ENCODE measurements around the gene RPTOR.
A peak's percentile ranks its signal among the peaks of the same experiment; 100 is the strongest.
"Not testable (repeated sequence)": the region's sequence is repeated elsewhere in the genome, so short reads cannot be mapped to it uniquely, and the experiment has no call there.

RPTOR gene

GRCh38 chr17:80499961-80500665, 44.5 kb upstream of the RPTOR start:
- H3K4me3 ChIP-seq (ENCODE audit: low read depth, low read length), result no peak overlapping the region
- TF ChIP-seq CTCF (IDR thresholded peaks at IDR 0.05; ENCODE audit: low read depth, low read length, missing control alignments), result no peak
- in situ Hi-C loops (cut with HindIII; ENCODE audit: low sequenced_read_pairs), result loop anchor here (10.0 kb wide), 1 partner anchor 45 kb away; the partner anchor contains the start of gene RPTOR
- DNase-seq (ENCODE audit: low read depth), result no peak

GRCh38 chr17:80501741-80502577, 42.7 kb upstream of the RPTOR start:
- DNase-seq (ENCODE audit: low read depth), result no peak
- no peak for TF ChIP-seq CTCF (IDR thresholded peaks at IDR 0.05; ENCODE audit: low read depth, low read length, missing control alignments)
- in situ Hi-C loops (cut with HindIII; ENCODE audit: low sequenced_read_pairs), result no loop called here
- no peak overlapping the region for H3K4me3 ChIP-seq (ENCODE audit: low read depth, low read length)

- TF ChIP-seq CTCF (IDR thresholded peaks at IDR 0.05; ENCODE audit: low read depth, low read length, missing control alignments), result no peak
- no peak overlapping the region for H3K4me3 ChIP-seq (ENCODE audit: low read depth, low read length)
- DNase-seq (ENCODE audit: low read depth), result no peak
- in situ Hi-C loops (cut with HindIII; ENCODE audit: low sequenced_read_pairs), result no loop called here
Measured at GRCh38 chr17:80502578-80502877, 42.1 kb upstream of the RPTOR start.

GRCh38 chr17:80503031-80503430, 41.6 kb upstream of the RPTOR start:
- TF ChIP-seq CTCF (IDR thresholded peaks at IDR 0.05; ENCODE audit: low read depth, low read length, missing control alignments), result no peak
- in situ Hi-C loops (cut with HindIII; ENCODE audit: low sequenced_read_pairs), result no loop called here
- H3K4me3 ChIP-seq (ENCODE audit: low read depth, low read length), result no peak overlapping the region
- no peak for DNase-seq (ENCODE audit: low read depth)

GRCh38 chr17:80503921-80504320, 40.7 kb upstream of the RPTOR start:
- no peak overlapping the region for H3K4me3 ChIP-seq (ENCODE audit: low read depth, low read length)
- in situ Hi-C loops (cut with HindIII; ENCODE audit: low sequenced_read_pairs), result no loop called here
- no peak for TF ChIP-seq CTCF (IDR thresholded peaks at IDR 0.05; ENCODE audit: low read depth, low read length, missing control alignments)
- no peak for DNase-seq (ENCODE audit: low read depth)

- in situ Hi-C loops (cut with HindIII; ENCODE audit: low sequenced_read_pairs), result no loop called here
- peak; percentile 27 for TF ChIP-seq CTCF (IDR thresholded peaks at IDR 0.05; ENCODE audit: low read depth, low read length, missing control alignments)
- H3K4me3 ChIP-seq (ENCODE audit: low read depth, low read length), result no peak overlapping the region
- DNase-seq (ENCODE audit: low read depth), result no peak
Measured at GRCh38 chr17:80504686-80505413, 39.8 kb upstream of the RPTOR start.

- DNase-seq (ENCODE audit: low read depth); in situ Hi-C loops (cut with HindIII; ENCODE audit: low sequenced_read_pairs); H3K4me3 ChIP-seq (ENCODE audit: low read depth, low read length): not testable (repeated sequence)
Measured at GRCh38 chr17:80507177-80507576, 37.5 kb upstream of the RPTOR start.
